HFF-Myc (cell line): ENCODE data around the gene PTGDS.

Experiments
- DNase-seq: peaks from one replicate; pipeline ENCODE4 v3.0.0-alpha.2; 2011; ENCODE audit warnings: low read depth; ENCODE audit errors: extremely low read depth
- H3K4me3 ChIP-seq: replicated peaks from 2 replicates; pipeline ENCODE4 v1.5.1; 2011; ENCODE audit warnings: low read depth, mild to moderate bottlenecking, control low read depth, low read length
- CTCF ChIP-seq: IDR thresholded peaks from 2 replicates; pipeline ENCODE4 v1.5.1; 2012; ENCODE audit warnings: mild to moderate bottlenecking, low read depth, low read length, control low read depth; ENCODE audit errors: missing control alignments

Gene PTGDS

GRCh38 chr9:136977223-136977622, at the start of gene PTGDS:
TSS of gene PTGDS (plus strand) at chr9:136977504. CDS start at chr9:136977579, 75 bp downstream.
- peak within 1 kb of the TSS; percentile 29 for H3K4me3 ChIP-seq
- no peak for DNase-seq
- no peak for TF ChIP-seq CTCF

- TF ChIP-seq CTCF, result no peak
- H3K4me3 ChIP-seq, result no peak overlapping the region
- DNase-seq, result no peak
These were observed 48.7 kb upstream of the PTGDS start for GRCh38 chr9:136928591-136928990.

- TF ChIP-seq CTCF, result no peak
These were observed 47.3 kb upstream of the PTGDS start for GRCh38 chr9:136930014-136930413.

GRCh38 chr9:136931611-136932130, 45.6 kb upstream of the PTGDS start:
- no peak for DNase-seq
- no peak for TF ChIP-seq CTCF
- H3K4me3 ChIP-seq, result no peak overlapping the region

More at GRCh38 chr9:136930014-136930413, 47.3 kb upstream of the PTGDS start:
- DNase-seq, result no peak
- no peak overlapping the region for H3K4me3 ChIP-seq

- H3K4me3 ChIP-seq, result no peak overlapping the region
- TF ChIP-seq CTCF, result no peak
- DNase-seq, result no peak
These were observed 43.0 kb upstream of the PTGDS start for GRCh38 chr9:136934277-136934676.

- no peak overlapping the region for H3K4me3 ChIP-seq
- no peak for TF ChIP-seq CTCF
- DNase-seq, result no peak
These were observed 41.7 kb upstream of the PTGDS start for GRCh38 chr9:136935651-136936050.

GRCh38 chr9:136936645-136937170, 40.6 kb upstream of the PTGDS start:
- no peak for TF ChIP-seq CTCF
- no peak for DNase-seq
- no peak overlapping the region for H3K4me3 ChIP-seq
